Activated CD8-positive, alpha-beta memory T cell treated with anti-CD3 and anti-CD28 coated beads for 24 hours (primary cell): ENCODE results near the gene SWT1.
"Not testable (repeated sequence)": the region's sequence is repeated elsewhere in the genome, so short reads cannot be mapped to it uniquely, and the experiment has no call there.

ENCODE experiments used
- DNase-seq: peaks from one replicate; pipeline ENCODE4 v3.0.0-alpha.2; 2020

The SWT1 gene

DNA sequence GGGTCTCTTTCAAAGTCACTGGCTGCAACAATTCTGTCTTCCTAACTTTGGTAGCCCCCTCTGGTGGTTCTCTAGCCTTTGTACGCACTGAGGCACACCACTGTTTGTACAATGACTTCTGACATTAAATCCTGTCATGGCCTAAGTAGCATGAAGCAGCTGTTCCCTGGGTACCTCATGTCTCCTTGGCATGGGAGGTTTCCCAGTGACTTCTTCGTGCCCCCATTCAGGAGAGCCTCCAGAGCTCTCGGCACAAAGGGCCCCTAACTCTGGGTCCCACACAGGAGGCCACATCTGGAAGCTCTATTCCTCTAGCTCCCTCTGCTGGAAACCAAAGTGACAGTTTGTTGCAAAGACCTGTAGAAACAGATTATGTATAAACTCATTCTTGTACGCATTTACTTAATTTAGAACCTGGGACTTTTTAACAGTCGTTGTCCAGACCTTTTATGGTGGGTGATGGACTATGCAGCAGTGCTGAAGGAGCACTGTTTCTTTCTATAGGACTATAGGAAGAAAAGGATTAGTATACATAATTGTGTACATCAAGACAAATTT, 13.4 kb downstream of the SWT1 start:
- peak; percentile 73 for DNase-seq

DNA sequence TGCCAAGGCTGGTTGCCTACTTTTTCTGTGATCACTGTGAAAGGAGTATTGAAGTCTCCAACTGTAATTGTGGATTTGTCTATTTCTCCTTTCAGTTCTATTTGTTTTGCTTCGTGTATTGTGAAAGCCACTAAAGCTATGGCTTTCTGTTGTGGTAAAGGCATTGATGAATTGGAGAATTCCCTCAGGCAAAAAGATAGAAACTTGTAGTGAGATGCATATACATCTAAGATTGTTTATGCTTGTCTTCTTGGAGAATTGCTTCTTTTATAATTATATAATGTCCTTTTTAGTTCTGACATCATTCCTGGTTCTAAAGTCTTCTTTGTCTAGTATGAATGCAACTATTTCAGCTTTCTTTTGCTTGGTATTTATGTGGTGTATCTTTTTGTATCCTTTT, 36.8 kb downstream of the SWT1 start:
- no peak for DNase-seq

DNA sequence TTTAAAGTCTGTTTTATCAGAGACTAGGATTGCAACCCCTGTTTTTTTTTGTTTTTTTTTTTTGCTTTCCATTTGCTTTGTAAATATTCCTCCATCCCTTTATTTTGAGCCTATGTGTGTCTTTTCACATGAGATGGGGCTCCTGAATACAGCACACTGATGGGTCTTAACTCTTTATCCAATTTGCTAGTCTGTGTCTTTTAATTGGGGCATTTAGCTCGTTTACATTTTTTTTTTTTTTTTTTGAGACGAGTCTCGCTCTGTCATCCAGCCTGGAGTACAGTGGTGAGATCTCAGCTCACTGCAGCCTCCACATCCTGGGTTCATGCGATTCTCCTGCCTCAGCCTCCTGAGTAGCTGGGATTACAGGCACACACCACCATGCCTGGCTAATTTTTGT, 41.7 kb downstream of the SWT1 start:
- DNase-seq = not testable (repeated sequence)

DNA sequence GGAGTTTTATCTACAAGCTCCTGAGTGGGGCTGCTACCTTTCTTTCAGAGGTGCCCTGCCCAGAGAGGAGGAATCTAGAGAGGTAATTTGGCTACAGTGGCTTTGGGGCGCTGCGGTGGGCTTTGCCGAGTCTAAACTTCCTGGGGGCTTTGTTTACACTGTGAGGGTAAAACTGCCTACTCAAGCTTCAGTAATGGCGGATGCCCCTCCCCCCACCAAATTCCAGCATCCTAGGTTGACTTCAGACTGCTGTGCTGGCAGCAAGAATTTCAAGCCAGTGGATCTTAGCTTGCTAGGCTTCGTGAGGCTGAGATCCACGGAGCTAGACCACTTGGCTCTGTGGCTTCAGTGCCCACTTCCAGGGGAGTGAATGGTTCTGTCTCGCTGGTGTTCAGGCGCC, 43.9 kb downstream of the SWT1 start:
- no peak for DNase-seq

DNA sequence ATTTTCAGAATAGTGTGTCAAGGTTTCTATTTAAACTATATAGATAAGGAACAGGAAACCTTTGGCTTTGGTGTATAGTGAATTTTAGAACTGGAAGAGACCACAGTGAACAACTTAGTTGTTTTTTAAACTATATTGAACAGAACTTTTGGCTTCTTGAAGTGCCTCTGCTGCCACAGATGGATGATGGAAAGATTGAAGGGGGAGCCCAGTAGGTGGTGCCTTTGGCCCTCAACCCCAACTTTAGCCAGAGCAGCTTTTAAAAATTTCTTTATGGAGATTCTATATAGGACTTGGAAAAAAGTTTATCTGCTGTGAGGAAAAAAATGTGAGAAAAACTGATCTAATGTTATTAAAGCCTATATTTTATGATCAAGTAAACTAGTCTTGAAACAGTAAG, 50.2 kb downstream of the SWT1 start:
- DNase-seq = no peak

DNA sequence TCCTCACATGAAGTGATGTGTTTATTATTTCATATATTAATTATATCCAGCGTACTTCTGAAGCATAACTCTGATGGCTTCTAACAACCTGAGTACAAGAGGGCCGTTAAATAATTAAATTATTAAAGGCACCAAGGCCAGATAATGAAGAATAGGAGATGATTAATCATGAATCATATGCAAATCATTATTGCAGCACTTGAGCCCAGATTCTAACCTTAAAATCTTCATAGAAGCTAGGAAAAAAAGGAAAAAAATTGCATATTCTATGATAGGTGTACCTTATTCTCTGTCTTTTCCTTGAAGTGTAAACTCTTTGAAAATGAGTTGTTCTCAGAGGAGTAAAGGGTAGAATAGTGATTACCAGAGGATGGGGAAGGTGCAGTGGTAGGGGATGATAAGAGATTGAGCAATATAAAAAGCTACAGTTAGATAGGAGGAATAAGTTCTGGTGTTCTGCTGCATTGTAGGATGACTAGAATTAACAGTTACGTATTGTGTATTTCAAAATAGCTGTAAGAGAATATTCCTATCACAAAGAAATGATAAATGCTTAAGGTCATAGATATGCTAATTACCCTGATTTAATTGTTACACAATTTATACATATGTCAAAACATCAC, 51.1 kb downstream of the SWT1 start:
- DNase-seq = no peak

DNA sequence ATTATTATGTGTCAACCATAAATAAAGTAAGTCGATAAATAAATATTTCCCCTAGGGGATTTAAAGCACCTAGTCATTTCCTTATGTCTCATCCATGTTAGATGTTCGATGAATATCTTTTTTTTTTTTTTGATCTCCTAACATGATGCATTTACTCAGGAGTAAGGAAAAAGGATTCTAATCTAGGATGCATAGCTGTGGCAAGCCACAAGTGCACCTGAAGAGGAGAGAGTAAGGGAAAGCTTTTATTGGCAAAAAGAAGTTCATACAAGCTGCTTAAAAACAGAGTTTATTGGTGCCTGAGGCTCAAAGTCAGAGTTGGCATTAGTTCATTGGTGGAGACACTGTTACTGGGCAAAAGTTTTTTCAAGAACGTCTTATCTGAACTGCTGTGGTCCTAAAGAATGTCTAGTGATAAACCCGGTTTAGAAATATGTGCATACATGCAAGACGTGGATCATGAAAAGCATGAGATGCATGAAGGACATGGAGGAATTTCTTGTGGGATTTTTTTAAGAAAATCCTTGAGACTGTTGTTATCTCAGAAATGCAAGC, 51.7 kb downstream of the SWT1 start:
- DNase-seq = no peak

DNA sequence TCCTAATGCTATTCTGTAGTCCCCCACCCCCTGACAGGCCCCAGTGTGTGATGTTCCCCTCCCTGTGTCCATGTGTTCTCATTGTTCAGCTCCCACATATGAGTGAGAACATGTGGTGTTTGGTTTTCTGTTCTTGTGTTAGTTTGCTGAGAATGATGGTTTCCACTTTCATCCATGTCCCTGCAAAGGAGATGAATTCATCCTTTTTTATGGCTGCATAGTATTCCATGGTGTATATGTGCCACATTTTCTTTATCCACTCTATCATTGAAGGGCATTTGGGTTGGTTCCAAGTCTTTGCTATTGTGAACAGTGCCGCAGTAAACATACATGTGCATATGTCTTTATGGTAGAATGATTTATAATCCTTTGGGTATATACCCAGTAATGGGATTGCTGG, 52.4 kb downstream of the SWT1 start:
- DNase-seq = not testable (repeated sequence)

DNA sequence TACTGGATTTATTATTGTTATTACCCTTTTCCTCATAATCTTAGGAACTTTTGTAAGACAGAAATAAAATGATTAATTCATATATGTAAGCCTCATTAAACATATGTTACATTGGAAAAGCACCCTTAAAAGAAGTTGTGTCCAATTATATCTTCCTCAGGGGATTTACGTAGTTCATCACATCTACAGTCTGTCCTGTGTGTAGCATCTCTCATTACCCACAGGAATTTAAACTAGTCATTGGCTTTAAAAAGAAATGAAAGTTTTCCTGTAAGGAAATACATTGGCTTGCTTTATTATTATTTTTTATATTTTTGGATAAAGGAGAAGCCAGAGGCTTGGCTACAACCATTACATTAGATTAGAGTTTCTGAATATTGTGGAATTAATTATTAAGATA, 56.1 kb downstream of the SWT1 start:
- DNase-seq = no peak

DNA sequence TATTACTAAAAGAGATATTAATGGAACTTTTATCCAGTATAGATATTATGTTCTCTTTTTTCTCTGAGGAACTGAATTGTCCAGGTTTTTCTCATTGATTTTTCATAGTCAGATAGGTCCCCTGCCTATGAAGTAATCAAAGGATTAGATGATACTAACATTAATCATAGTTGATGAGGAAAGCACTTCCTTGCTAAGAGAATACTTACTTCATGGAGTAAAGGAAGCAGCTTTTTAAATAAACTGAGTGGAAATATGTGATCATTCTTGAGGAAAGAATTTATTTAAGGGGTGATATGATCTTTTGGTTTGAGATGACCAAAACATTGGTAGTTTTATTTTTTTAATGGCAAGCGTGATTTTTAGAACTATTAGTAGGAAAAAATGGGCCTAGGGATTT, 58.9 kb downstream of the SWT1 start:
- DNase-seq = no peak

DNA sequence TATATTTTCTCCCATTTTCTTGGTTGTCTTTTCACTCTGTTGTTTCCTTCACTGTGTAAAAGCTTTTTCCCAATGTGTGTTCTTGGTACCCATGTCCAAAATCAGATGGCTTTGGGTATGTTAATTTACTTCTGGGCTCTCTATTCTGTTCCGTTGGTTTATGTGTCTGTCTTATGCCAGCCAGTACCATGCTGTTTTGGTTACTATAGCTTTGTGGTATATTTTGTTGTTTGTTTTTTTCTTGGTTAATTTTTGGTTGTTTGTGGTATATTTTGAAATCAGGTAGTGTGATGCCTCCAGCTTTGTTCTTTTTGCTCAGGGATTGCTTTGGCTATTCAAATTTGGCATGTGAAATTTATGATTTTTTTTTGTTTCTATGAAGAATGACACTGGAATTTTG, 67.2 kb downstream of the SWT1 start:
- no peak for DNase-seq

DNA sequence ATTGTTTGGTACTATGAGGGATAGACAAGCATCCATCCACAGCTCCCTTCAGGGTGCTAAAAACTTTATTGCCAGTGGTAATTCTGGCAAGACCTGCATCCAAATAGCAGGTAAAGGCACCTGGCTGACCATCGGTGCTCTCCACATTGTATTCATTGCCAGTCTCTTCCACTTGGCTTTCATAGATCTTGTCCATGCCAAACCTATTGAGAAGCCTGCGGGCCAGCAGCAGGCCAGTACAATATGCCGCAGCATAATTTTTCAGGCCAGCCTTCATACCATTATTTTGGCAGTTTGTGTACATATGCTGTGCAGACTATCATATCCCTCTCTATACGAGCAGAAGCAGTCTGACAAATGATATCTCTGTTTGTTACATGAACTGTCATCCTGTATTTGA, 70.2 kb downstream of the SWT1 start:
- DNase-seq = no peak

DNA sequence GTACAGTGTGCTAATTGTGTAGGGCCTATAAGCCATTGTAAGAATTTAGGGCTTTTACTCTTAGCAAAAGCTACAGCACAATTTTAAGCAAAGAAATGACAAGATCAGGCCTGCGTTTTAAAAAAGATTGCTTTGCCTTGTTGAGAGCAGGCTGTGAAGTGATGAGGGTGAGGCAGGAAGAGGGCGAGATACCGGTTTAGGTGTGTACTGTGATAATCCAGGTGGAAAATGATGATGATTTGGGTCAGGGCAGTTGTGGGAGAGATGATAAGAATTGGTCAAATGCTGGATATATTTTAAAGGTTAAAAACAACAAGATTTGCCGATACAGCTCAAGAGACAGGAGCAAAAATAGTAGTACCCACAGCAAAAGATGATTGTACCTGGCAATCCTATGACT, 72.0 kb downstream of the SWT1 start:
- no peak for DNase-seq

DNA sequence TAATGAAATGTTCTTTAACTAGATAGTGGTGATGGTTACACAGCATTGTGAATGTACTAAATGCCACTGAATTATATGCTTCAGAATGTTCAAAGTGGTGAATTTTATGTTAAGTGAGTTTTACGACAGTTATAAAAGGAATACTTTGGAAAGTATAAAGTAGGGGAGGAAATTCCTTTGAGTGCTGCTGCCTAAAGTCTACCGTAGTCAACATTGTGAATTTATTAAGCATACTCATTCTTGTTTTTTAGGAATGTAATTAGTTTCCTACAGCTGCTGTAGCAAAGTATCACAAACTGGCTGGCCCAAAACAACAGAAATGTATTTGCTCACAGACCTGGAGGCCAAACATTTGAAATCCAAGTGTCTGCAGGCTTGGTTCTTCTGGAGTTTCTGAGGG, 73.0 kb downstream of the SWT1 start:
- DNase-seq = no peak

DNA sequence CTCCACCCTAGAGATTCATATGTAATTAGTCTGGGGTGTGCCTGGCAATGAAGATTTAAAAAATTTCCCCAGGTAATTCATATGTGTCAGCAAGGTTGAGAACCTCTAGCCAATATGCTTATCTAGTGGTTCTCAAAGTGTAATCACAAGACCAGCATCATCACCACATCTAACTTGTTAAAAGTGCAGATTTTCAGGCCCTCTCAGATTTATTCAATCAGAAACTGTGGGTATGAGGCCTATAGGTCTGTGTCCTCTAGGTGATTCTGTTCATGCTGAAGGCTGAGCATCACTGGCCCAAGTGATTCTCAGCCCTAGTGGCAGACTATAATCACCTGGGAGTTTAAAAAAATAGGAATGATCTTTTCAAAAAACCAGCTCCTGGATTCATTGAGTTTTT, 75.9 kb downstream of the SWT1 start:
- no peak for DNase-seq

DNA sequence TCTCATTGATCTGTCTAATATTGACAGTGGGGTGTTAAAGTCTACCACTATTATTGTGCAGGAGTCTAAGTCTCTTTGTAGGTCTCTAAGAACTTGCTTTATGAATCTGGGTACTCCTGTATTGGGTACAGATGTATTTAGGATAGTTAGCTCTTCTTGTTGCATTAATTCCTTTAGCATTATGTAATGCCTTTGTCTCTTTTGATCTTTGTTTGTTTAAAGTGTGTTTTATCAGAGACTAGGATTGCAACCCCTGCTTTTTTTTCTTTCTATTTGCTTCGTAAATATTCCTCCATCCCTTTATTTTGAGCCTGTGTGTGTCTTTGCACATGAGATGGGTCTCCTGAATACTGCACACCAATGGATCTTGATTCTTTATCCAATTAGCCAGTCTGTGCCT, 77.2 kb downstream of the SWT1 start:
- not testable (repeated sequence) for DNase-seq

DNA sequence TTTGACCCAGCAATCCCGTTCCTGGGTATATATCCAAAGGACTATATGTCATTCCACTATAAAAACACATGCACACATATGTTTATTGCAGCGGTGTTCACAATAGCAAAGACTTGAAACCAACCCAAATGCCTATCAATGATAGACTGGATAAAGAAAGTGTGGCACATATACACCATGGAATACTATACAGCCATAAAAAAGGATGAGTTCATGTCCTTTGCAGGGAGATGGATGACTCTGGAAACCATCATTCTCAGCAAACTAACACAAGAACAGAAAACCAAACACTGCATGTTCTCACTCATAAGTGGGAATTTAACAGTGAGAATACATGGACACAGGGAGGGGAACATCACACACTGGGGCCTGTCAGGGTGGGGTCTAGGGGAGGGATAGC, 80.2 kb downstream of the SWT1 start:
- not testable (repeated sequence) for DNase-seq

DNA sequence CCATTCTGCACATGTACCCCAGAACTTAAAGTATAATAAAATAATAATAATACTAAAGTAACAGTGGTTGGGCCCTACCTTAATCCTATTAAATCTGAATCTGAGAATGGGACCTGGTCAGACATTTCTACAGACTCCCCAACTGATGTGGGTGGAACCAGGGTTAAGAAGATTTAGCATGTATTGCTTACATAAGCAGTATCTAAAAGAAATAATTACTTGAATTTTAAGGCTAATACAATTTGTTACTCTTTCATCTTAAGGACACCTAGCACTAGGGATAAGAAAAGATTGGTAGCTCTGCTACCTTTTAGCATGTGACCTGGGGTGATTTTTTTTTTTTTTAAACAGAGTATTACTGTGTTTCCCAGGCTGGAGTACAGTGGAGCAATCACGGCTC, 80.7 kb downstream of the SWT1 start:
- DNase-seq = no peak

DNA sequence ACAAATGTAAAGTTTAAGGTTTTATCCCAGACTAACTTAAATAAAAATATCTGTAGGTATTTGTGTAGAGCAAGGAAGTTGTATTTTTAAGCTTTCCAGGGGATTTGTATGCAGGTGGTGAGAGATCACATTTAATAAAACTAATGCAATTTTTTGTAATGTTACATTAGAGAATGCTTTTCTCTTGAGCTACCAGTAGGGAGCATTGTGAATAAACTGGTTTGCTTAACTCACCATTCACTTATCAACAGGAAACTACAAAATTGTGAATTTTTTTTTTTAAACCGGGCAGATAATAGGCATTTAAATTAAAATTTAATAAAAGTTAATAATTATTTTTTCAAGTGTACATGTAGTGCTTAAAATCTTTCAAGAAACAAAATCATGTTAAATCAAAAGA, 81.5 kb downstream of the SWT1 start:
- DNase-seq = no peak

DNA sequence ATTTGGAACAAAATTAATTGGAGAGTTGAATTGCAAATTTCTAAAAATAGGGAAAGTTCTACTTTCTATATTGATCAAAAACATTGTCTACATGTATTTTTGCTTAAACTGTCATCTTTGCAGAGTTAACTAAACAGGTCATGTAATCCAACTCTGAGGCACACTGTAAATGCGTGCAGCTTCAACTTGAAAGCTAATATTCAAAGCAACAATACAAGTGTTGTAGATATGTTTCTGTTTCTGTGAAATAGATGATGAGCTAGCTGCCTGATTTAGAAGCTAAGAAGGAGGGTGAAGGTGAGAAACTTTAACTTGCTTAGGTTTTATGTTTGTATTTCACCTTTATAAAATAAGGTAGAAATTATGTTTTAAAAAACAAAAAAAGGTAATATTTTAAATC, 82.9 kb downstream of the SWT1 start:
- no peak for DNase-seq

DNA sequence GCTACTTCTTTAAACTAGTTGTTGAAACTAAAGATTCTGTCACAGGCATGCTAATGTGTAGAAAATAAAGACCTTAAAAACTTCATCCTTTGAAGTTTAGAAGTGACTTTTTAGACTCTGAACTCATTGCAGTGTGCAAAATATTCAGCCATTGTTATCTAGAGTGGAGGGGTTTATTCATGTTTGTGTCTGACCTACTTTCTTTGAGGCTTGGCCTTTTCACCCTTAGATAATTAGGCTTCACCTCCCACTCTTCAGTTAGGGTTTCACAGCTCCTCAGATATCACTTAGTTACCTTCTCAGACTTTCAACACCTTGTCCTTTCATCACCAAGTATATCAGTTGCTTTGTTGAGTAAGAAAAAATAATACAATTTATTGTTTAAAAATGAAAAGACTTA, 84.2 kb downstream of the SWT1 start:
- DNase-seq = no peak

DNA sequence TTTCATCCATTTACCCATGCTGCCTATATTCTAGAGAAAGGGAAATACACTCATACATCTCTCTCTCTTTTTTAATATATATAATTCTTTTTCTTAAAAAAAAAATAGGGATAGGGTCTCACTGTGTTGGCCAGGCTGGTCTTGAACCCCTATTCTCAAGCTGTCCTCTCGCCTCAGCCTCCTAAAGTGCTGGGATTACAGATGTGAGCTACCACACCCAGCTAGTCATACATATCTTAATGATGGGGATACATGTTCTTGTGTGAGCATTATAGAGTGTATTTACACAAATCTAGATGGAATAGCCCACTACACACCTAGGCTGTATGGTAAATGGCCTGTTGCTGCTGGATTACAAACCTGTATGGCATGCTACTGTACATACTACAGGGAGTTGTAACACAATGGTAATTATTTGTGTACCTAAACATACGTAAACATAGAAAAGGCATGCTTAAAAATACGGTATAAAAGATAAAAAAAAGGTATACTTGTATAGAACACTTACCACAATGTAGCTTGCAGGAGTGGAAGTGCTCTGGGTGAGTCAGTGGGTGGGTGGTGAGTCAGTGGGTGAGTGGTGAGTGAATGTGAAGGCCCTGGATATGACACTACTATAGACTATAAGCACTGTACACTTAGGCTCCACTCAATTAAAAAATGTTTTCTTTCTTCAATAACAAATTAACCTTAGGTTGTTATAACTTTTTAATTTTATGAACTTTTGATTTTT, 87.2 kb downstream of the SWT1 start:
- peak; percentile 63 for DNase-seq

DNA sequence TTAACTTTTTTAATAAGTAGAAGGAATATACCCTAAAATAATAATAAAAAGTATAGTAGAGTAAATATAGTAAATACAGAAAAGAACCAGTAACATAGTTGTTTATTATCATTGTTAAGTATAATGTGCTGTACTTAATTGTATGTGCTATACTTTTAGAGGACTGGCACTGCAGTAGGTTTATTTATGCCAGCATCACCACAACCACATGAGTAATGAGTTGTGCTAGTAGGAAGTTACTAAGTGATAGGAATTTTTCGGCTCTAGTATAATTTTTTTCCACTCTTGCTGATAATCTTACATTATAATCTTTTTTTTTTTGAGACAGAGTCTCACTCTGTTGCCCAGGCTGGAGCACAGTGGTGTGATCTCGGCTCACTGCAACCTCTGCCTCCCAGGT, 88.5 kb downstream of the SWT1 start:
- DNase-seq = no peak

DNA sequence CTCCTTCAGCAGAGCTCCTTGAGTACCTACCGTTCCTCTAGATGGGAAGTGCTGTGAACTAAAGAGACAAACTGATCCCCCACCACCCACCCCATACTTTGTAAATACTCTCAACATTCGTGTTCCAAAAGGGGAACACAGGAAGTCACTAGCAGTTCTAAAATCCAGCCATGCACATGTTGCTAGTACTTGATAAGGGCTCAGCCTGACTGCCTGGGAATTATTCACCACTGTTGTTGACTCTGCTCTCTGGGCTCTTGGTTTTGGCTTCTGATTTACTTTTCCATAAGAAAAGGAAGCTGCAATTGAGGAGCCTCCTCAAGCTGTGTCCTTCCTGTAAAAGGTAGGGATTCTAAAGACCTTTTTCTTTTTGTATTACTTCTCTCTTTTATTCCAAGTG, 92.6 kb downstream of the SWT1 start:
- DNase-seq = no peak

DNA sequence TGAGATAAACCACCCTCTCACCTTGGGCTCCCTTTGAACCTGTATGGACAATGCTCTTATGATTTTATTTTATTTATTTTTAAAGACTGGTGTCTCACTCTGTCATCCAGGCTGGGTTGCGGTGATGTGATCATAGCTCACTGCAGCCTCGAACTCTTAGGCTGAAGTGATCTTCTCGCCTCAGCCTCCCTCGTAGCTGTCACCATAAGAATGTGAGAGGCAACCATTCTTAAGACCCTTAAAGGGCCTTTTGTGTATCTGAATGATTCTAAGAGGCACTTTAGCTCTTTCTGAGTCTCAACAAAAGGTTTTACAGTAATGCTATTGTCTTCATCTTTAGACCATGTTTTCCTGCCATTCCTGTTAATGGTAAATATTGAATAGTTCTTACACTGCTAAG, 93.1 kb downstream of the SWT1 start:
- DNase-seq = no peak
